Effector CD8-positive, alpha-beta T cell (primary cell): Measurements from ENCODE around the gene CNTD1.
"Not testable (repeated sequence)": the region's sequence is repeated elsewhere in the genome, so short reads cannot be mapped to it uniquely, and the experiment has no call there.

ENCODE experiments used
- DNase-seq: peaks from one replicate; lab custom pipeline; 2025; lab: John Stamatoyannopoulos, UW
- total RNA-seq, 4 experiments: gene quantifications; one replicate each; lab custom pipeline; 2026; lab: John Stamatoyannopoulos, UW

The CNTD1 gene
- 0 reads per million in 4 experiments for total RNA-seq

GRCh38 chr17:42798383-42799380, at the start of gene CNTD1, which contains the start of gene COA3:
Gene CNTD1 (plus strand): TSS chr17:42798861. CDS start chr17:42799068, 207 bp downstream.
Gene COA3 (minus strand): TSS chr17:42798704. CDS start chr17:42798681, 23 bp downstream.
- DNase-seq: peak; percentile 54

GRCh38 chr17:42748908-42749798, 49.5 kb upstream of the CNTD1 start:
- no peak for DNase-seq

- no peak for DNase-seq
These were observed 47.8 kb upstream of the CNTD1 start for GRCh38 chr17:42750739-42751344.

- DNase-seq: no peak
These were observed 47.0 kb upstream of the CNTD1 start for GRCh38 chr17:42751628-42752027.

GRCh38 chr17:42754782-42755181, 43.9 kb upstream of the CNTD1 start:
- no peak for DNase-seq

GRCh38 chr17:42759982-42760651, 38.5 kb upstream of the CNTD1 start:
- no peak for DNase-seq

- no peak for DNase-seq
These were observed 37.7 kb upstream of the CNTD1 start, which contains the start of gene RAMP2 for GRCh38 chr17:42760652-42761581. Gene RAMP2 (plus strand): TSS chr17:42761227. CDS start chr17:42761262, 35 bp downstream.

- no peak for DNase-seq
These were observed 37.0 kb upstream of the CNTD1 start for GRCh38 chr17:42761638-42762037.

GRCh38 chr17:42766124-42766523, 32.5 kb upstream of the CNTD1 start:
- no peak for DNase-seq

GRCh38 chr17:42767512-42767911, 31.1 kb upstream of the CNTD1 start:
- no peak for DNase-seq

GRCh38 chr17:42768006-42768405, 30.7 kb upstream of the CNTD1 start:
- DNase-seq: not testable (repeated sequence)

GRCh38 chr17:42769964-42770363, 28.7 kb upstream of the CNTD1 start:
- DNase-seq: not testable (repeated sequence)

GRCh38 chr17:42772945-42773289, 25.7 kb upstream of the CNTD1 start:
- no peak for DNase-seq

- peak; percentile 58 for DNase-seq
These were observed 25.2 kb upstream of the CNTD1 start, which contains the start of gene VPS25 for GRCh38 chr17:42773290-42774035. Gene VPS25 (plus strand): TSS chr17:42773449. CDS start chr17:42773476, 27 bp downstream.

GRCh38 chr17:42774066-42774745, 24.5 kb upstream of the CNTD1 start:
- no peak for DNase-seq

GRCh38 chr17:42775534-42776098, 23.0 kb upstream of the CNTD1 start:
- DNase-seq: no peak

GRCh38 chr17:42778570-42778969, 20.1 kb upstream of the CNTD1 start:
- no peak for DNase-seq

- no peak for DNase-seq
These were observed 19.2 kb upstream of the CNTD1 start for GRCh38 chr17:42779304-42779935.
